Activated T-helper 1 cell treated with Interleukin-2 at 50 U/mL for 16 hours (primary cell): ENCODE measurements around the gene PTCRA.
A peak's percentile ranks its signal among the peaks of the same experiment; 100 is the strongest.
"Not testable (repeated sequence)": the region's sequence is repeated elsewhere in the genome, so short reads cannot be mapped to it uniquely, and the experiment has no call there.

Experiments
- DNase-seq: peaks from one replicate; pipeline ENCODE4 v3.0.0-alpha.2; 2020; ENCODE audit warnings: low read depth

PTCRA gene

DNA sequence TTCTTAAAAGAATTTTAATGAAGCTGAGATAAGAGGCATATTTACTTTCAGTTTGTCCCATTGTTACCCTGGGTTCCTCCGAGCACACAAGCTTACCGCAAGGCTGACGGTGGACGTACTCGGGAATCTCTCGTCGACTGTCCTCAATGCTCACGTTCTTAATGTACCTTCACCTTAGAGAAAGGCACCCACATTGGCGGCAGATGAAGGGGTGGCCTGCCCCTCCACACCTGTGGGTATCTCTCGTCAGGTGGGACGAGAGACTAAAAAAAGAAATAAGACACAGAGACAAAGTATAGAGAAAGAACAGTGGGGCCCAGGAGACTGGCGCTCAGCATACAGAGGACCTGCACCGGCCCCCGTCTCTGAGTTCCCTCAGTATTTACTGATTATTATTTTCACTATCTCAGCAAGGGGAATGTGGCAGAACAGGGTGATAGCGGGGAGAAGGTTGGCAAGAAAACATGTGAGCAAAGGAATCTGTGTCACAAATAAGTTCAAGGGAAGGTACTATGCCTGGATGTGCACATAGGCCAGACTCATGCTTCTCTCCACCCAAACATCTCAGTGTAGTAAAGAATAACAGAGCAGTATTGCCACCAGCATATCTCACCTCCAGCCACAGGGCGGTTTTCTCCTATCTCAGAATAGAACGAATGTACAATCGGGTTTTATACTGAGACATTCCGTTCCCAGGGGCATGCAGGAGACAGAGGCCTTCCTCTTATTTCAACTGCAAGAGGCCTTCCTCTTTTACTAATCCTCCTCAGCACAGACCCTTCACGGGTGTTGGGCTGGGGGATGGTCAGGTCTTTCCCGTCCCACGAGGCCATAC lies 13.2 kb upstream of the PTCRA start:
- DNase-seq, result not testable (repeated sequence)

GRCh38 chr6:42904467-42904866 lies 11.4 kb upstream of the PTCRA start:
- no peak for DNase-seq

- DNase-seq, result no peak
These were observed 8.5 kb upstream of the PTCRA start for GRCh38 chr6:42907336-42907735.

GRCh38 chr6:42909835-42910234 lies 6.0 kb upstream of the PTCRA start:
- DNase-seq, result no peak

- no peak for DNase-seq
These were observed 4.5 kb upstream of the PTCRA start for GRCh38 chr6:42911171-42912021.

DNA sequence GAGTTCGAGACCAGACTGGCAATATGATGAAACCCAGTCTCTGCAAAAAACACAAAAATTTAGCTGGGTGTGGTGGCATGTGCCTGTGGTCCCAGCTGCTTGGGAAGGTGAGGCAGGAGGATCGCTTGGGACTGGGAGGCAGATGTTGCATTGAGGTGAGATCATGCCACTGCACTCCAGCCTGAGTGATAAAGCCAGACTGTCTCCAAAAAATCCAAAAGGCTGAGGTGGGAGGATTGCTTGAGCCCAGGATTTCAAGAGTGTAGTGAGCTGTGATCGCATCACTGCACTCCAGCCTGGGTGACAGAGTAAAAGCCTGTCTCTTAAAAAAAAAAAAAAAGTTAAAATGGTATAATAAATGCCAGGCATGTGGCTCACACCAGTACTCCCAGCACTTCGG lies 1.3 kb upstream of the PTCRA start:
- no peak for DNase-seq

DNA sequence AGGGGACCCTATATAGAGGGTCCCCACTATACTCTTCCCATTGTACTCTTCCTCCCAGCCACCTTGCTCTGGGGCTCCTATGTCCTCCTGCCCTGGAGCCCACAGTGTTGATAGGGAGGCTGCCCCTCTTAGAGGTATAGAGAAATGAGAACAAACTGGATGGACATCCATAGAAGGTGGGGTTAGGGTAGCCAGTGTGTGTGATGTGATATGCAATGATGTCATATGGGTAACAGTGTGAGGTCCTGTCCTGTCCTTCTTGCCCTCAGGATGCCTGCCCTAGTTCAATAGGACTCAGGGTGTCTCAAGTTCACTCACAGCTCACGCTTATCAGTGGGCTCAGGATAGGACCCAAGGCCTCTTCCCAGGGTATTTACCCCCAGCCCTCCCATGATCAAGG lies 435 bp downstream of the PTCRA start:
- DNase-seq, result no peak

- no peak for DNase-seq
These were observed 5.9 kb downstream of the PTCRA start for GRCh38 chr6:42921801-42922200.

DNA sequence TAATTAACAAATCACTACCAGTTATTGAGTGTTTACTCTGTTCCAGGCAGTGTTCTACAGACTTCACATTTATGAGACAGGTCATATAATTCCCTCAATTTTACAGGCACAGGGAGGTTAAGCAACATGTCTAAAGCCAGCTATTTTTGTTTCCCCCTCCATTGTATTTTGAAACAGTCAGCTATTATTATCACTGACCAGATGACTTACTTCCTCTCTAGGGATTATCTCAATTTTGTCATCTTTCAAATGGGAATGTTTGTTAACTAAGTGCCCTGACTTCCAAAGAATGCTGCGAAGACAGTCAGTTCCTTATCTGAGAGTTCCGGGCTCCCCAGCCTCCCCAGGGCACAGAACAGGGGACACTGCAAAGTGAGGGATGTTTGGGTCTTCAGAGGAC lies 7.8 kb downstream of the PTCRA start:
- no peak for DNase-seq

DNA sequence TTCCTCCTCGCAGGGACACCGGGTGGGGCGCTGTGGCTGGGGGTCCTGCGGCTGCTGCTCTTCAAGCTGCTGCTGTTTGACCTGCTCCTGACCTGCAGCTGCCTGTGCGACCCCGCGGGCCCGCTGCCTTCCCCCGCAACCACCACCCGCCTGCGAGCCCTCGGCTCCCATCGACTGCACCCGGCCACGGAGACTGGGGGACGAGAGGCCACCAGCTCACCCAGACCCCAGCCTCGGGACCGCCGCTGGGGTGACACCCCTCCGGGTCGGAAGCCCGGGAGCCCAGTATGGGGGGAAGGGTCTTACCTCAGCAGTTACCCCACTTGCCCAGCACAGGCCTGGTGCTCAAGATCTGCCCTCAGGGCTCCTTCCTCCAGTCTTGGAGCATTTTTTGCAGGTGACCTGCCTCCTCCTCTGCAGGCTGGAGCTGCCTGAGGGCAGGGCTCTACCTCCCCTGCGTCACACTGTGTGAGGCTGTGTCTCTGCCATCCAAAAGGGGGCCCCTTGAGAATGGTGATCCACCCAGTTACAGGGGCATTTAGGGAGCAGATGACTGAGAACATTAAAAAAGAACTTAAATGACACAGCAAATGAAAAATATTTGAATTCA lies 9.5 kb downstream of the PTCRA start:
- no peak for DNase-seq

- DNase-seq, result peak; percentile 90
These were observed 13.3 kb downstream of the PTCRA start, which contains the start of gene CNPY3 for GRCh38 chr6:42928986-42929820. TSS of gene CNPY3 (plus strand) at chr6:42929480. CDS start at chr6:42929571, 91 bp downstream.

- DNase-seq, result peak; percentile 27
These were observed 14.0 kb downstream of the PTCRA start for GRCh38 chr6:42929821-42930360.

DNA sequence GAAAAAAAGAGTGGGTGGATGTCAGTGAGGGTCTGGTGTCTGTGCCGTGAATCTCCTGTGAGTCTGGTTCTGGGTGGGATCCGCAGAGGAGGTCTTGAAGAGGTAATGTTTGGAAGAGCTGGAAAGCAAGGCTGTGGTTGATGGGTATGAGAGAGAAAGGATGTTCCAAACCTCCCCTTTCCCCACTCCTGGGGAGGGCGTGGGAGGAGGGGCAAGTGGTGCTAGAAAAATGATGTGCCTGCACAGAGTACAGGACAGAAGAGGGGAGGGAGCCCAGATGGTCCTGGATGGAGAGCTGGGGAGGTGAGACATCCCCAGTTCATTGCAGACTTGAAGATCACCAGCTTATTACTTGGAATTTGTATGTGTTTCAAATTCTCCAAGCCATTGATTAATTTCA lies 16.6 kb downstream of the PTCRA start:
- no peak for DNase-seq

- DNase-seq, result no peak
These were observed 17.4 kb downstream of the PTCRA start for GRCh38 chr6:42933205-42933604.

GRCh38 chr6:42935322-42935721 lies 19.5 kb downstream of the PTCRA start:
- DNase-seq, result no peak

GRCh38 chr6:42936398-42936797 lies 20.5 kb downstream of the PTCRA start:
- DNase-seq, result no peak

DNA sequence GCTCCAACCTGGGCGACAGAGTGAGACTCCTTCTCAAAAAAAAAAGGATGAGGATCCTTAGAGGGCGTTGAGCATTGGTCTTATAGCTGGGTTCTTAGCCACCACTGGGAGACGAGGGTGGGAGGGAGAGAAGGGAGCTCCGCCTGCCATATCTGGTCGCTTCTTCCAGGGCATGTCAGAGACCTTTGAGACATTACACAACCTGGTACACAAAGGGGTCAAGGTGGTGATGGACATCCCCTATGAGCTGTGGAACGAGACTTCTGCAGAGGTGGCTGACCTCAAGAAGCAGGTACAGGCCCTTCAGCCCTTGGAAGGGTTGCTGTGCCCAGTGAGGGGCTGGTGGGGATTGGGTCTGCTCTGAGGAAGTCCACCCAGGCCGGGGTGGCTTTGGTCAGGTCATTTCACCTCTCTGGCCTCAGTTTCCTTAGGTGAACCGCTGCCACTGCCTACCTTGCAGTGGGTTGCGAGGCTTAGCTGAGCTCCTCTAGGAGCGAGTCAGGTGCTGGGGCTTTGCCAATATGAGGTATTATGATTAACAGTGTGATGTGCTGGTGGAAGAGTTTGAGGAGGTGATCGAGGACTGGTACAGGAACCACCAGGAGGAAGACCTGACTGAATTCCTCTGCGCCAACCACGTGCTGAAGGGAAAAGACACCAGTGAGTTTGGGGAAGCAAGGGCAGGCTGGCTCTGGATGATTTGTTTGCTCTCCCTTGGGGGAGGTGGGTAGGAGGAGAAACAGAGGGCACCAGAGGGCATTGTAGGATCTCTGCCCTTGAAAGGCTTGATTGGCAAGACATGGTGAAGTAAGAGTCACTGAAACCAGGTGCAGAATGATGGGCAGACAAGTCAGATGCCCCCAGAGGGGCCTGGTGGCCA lies 21.9 kb downstream of the PTCRA start:
- no peak for DNase-seq

DNA sequence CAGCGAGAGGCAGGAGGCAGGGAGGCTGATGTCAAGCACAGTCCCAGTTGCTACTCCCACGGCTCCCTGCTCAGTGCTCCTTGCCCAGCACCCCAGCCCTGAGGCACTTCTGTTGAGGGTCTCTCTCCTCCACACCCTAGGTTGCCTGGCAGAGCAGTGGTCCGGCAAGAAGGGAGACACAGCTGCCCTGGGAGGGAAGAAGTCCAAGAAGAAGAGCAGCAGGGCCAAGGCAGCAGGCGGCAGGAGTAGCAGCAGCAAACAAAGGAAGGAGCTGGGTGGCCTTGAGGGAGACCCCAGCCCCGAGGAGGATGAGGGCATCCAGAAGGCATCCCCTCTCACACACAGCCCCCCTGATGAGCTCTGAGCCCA lies 22.6 kb downstream of the PTCRA start:
- DNase-seq, result no peak

DNA sequence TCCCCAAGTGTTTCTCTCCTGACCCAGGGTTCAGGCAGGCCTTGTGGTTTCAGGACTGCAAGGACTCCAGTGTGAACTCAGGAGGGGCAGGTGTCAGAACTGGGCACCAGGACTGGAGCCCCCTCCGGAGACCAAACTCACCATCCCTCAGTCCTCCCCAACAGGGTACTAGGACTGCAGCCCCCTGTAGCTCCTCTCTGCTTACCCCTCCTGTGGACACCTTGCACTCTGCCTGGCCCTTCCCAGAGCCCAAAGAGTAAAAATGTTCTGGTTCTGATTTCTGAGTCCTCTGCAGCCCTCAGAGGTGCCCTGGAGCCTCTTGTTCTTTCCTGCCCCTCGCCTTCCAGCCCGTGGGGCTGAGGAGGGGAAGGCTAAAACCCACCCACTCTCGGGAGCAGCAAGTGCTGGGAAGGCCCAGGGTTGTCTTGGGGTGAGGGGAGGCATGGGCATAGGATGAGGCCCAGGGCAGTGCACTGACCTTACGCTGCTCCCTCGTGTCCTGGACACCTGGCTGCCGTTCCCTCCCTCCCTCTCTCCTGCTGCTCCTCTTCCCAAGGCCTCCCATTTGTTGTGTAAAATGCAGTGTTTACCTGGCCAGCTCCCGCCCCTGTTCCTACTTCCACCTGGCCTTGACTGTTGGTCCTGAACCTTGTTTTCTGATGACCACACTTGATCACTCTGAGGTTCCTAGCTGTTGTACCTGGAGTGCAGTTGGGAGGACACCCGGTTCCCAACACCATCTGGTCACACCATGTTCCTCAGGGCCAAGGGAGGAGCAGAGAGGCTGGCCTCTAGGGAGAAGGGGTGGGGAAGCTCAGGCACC lies 23.3 kb downstream of the PTCRA start:
- no peak for DNase-seq

- no peak for DNase-seq
These were observed 23.9 kb downstream of the PTCRA start for GRCh38 chr6:42939810-42940167.
